SIG-M5 (cell line): ENCODE data around the gene NDUFAF8.

ENCODE experiments used
- DNase-seq: peaks from one replicate; lab custom pipeline; 2025; lab: John Stamatoyannopoulos, UW

Gene NDUFAF8

GRCh38 chr17:81238815-81239713 lies at the start of gene NDUFAF8, which contains the start of gene TEPSIN:
NDUFAF8 (plus strand) TSS chr17:81239318; CDS start chr17:81239364, 46 bp downstream.
TEPSIN (minus strand) TSS chr17:81239055; CDS start chr17:81239033, 22 bp downstream.
- peak; percentile 99 for DNase-seq

GRCh38 chr17:81189670-81190530 lies 49.2 kb upstream of the NDUFAF8 start:
- no peak for DNase-seq

- no peak for DNase-seq
Measured at GRCh38 chr17:81190591-81190990, 48.5 kb upstream of the NDUFAF8 start.

- DNase-seq, result no peak
Measured at GRCh38 chr17:81191116-81191515, 48.0 kb upstream of the NDUFAF8 start.

- no peak for DNase-seq
Measured at GRCh38 chr17:81191646-81192045, 47.5 kb upstream of the NDUFAF8 start.

- DNase-seq, result no peak
Measured at GRCh38 chr17:81192386-81193050, 46.6 kb upstream of the NDUFAF8 start.

- no peak for DNase-seq
Measured at GRCh38 chr17:81193051-81193410, 46.1 kb upstream of the NDUFAF8 start.

GRCh38 chr17:81193470-81194224 lies 45.5 kb upstream of the NDUFAF8 start:
- no peak for DNase-seq

GRCh38 chr17:81194225-81194760 lies 44.8 kb upstream of the NDUFAF8 start:
- DNase-seq, result no peak

- no peak for DNase-seq
Measured at GRCh38 chr17:81194941-81195901, 43.9 kb upstream of the NDUFAF8 start.

GRCh38 chr17:81195941-81196495 lies 43.1 kb upstream of the NDUFAF8 start:
- no peak for DNase-seq

- no peak for DNase-seq
Measured at GRCh38 chr17:81196505-81197408, 42.4 kb upstream of the NDUFAF8 start.

- DNase-seq, result no peak
Measured at GRCh38 chr17:81197409-81197795, 41.7 kb upstream of the NDUFAF8 start.

- DNase-seq, result no peak
Measured at GRCh38 chr17:81197831-81198490, 41.2 kb upstream of the NDUFAF8 start.

- no peak for DNase-seq
Measured at GRCh38 chr17:81198826-81199481, 40.2 kb upstream of the NDUFAF8 start.

- no peak for DNase-seq
Measured at GRCh38 chr17:81199482-81199830, 39.7 kb upstream of the NDUFAF8 start.

GRCh38 chr17:81200201-81200600 lies 38.9 kb upstream of the NDUFAF8 start:
- DNase-seq, result no peak
